HepG2 (cell line): ENCODE results near the gene GBA3. TPM values are rescaled to one million over a fixed set of nuclear protein-coding genes. Genes with fewer than 3 reads are reported as not detected.

Experiments used
- JARID2 ChIP-seq: sonication (generic); formaldehyde crosslinking; IDR thresholded peaks from 2 replicates; pipeline ENCODE4 v1.8.1; 2023; ENCODE audit warnings: missing genetic modification reagents, inconsistent platforms; ENCODE audit not compliant: insufficient replicate concordance
- PRDM15 ChIP-seq: sonication (generic); formaldehyde crosslinking; IDR thresholded peaks from 2 replicates; pipeline ENCODE4 v1.4.0; 2020; ENCODE audit warnings: missing genetic modification reagents
- ZBTB49 ChIP-seq: sonication (generic); formaldehyde crosslinking; IDR thresholded peaks from 2 replicates; pipeline ENCODE4 v1.4.0; 2020; ENCODE audit warnings: missing genetic modification reagents, borderline replicate concordance
- ZNF503 ChIP-seq: sonication (generic); formaldehyde crosslinking; IDR thresholded peaks from 2 replicates; pipeline ENCODE4 v1.4.0; 2020; ENCODE audit warnings: missing genetic modification reagents
- ZNF562 ChIP-seq: sonication (generic); formaldehyde crosslinking; IDR thresholded peaks from 2 replicates; pipeline ENCODE4 v1.8.0; 2022; ENCODE audit warnings: missing genetic modification reagents, borderline replicate concordance
- ZNF790 ChIP-seq: sonication (generic); formaldehyde crosslinking; IDR thresholded peaks from 2 replicates; pipeline ENCODE4 v1.8.0; 2022; ENCODE audit warnings: missing genetic modification reagents, mild to moderate bottlenecking, borderline replicate concordance
- polyA plus RNA-seq, 8 experiments: library from polyadenylated mRNA; depleted of rRNA in 3 of 8; stranded (reverse) in 7 of 8; unstranded in 1 of 8; fragments of >200 nt; fragmentation: Illumina TruSeq in 4 of 8; extraction: Trizol in 4 of 8; gene quantifications; 2 replicates each; pipeline versions ENCODE4 v1.2.1 to v1.2.3, GENCODE V29; 2011 to 2016; ENCODE audit warnings: low read depth in 4 of 8, missing spikeins in 1 of 8, mixed read lengths in 1 of 8; ENCODE audit not compliant: insufficient read depth in 1 of 8
- total RNA-seq, 5 experiments: library from RNA; depleted of rRNA; stranded (reverse); fragments of >200 nt; fragmentation: Illumina TruSeq; extraction: Trizol; gene quantifications; 2 replicates each; pipeline ENCODE4 v1.2.3, GENCODE V29; 2016; ENCODE audit warnings: low read depth in 1 of 5

GBA3 gene
- total and polyA plus RNA-seq, 2 of the 13 experiments (the other 11 are each of a cell fraction or from before 2014, with no cell fraction given) = 0.18 TPM; not detected in 1

- TF ChIP-seq PRDM15 (CRISPR knock-in tag) = no peak
- no peak for TF ChIP-seq ZNF562 (CRISPR knock-in tag)
- no peak for TF ChIP-seq ZNF790 (CRISPR knock-in tag)
- TF ChIP-seq ZBTB49 (CRISPR knock-in tag) = no peak
- no peak for TF ChIP-seq ZNF503
- TF ChIP-seq JARID2 (CRISPR knock-in tag) = no peak
Observed at GRCh38 chr4:22670956-22671355, 21.8 kb upstream of the GBA3 start (continued).
